Measurements from ENCODE around the gene FAM124A. TPM values are rescaled to one million over a fixed set of nuclear protein-coding genes. Genes with fewer than 3 reads are reported as not detected.

The FAM124A gene
- polyA plus RNA-seq, 3 donors: 0.03 to 0.20 (median 0.13) TPM

- peaks cover 0 to 2% (median 0%) of the 10 kb centered on the region in 3 donors for H3K27me3 Mint-ChIP-seq (ENCODE audit: low read depth in 3 of 3)
- no peak for DNase-seq
- Histone ChIP-seq H3K9ac (ENCODE audit: insufficient read depth, low read length, poor library complexity, severe bottlenecking) (no peak overlapping the region), H2AFZ (ENCODE audit: insufficient read depth, low read depth, low read length, poor library complexity, severe bottlenecking) (no peak overlapping the region), H3K9me3 (replicated peaks in 1 of 2; ENCODE audit: control insufficient read depth in 1 of 2, insufficient read depth in 1 of 2, low read length in 2 of 2) (no peaks in the 10 kb centered on the region), H3K27me3 (ENCODE audit: control insufficient read depth in 2 of 2, insufficient read depth in 2 of 2, low read length in 2 of 2) (no peaks in the 10 kb centered on the region), H3K4me1 (ENCODE audit: control insufficient read depth in 1 of 2, insufficient read depth in 2 of 2, low read length in 2 of 2) (peaks cover 13 to 15% of the 10 kb centered on the region in 2 donors), H3K4me2 (replicated peaks; ENCODE audit: extremely low read depth, low read length, poor library complexity, severe bottlenecking) (no peak overlapping the region), H3K4me3 (replicated peaks in 1 of 3; ENCODE audit: low read depth in 2 of 3, low read length in 3 of 3) (no peak overlapping the region), H3K79me2 (ENCODE audit: insufficient read depth, low read length) (no peaks in the 10 kb centered on the region), H3K27ac (ENCODE audit: low read depth in 1 of 2, low read length in 2 of 2) (no peak overlapping the region), H4K20me1 (ENCODE audit: insufficient read depth, low read length) (no peaks in the 10 kb centered on the region), H3K36me3 (replicated peaks in 1 of 2; ENCODE audit: control insufficient read depth in 1 of 2, insufficient read depth in 2 of 2, low read length in 2 of 2) (no peaks in the 10 kb centered on the region)
- no peak overlapping the region for H3K4me3 Mint-ChIP-seq
- intact Hi-C loops (cut with micrococcal nuclease): no loop called here
- TF ChIP-seq CTCF (IDR thresholded peaks at IDR 0.05): no peak
- H3K27ac Mint-ChIP-seq: no peak overlapping the region
- 100% methylated on average over 1 of the region's 2 CpGs for WGBS (ENCODE audit: insufficient coverage)
- no peaks in the 10 kb centered on the region for H3K9me3 Mint-ChIP-seq
- H3K36me3 Mint-ChIP-seq: no peaks in the 10 kb centered on the region
- peaks cover 18% of the 10 kb centered on the region for H3K4me1 Mint-ChIP-seq
These were observed 105.8 kb downstream of the FAM124A start for GRCh38 chr13:51327961-51328360.

GRCh38 chr13:51328488-51328887 lies 106.3 kb downstream of the FAM124A start:
- no peaks in the 10 kb centered on the region for H3K36me3 Mint-ChIP-seq
- DNase-seq: no peak
- Histone ChIP-seq H3K9ac (ENCODE audit: insufficient read depth, low read length, poor library complexity, severe bottlenecking) (no peak overlapping the region), H2AFZ (ENCODE audit: insufficient read depth, low read depth, low read length, poor library complexity, severe bottlenecking) (no peak overlapping the region), H3K4me1 (ENCODE audit: control insufficient read depth in 1 of 2, insufficient read depth in 2 of 2, low read length in 2 of 2) (peaks cover 13 to 15% of the 10 kb centered on the region in 2 donors), H3K4me2 (replicated peaks; ENCODE audit: extremely low read depth, low read length, poor library complexity, severe bottlenecking) (no peak overlapping the region), H3K27me3 (ENCODE audit: control insufficient read depth in 2 of 2, insufficient read depth in 2 of 2, low read length in 2 of 2) (no peaks in the 10 kb centered on the region), H3K4me3 (replicated peaks in 1 of 3; ENCODE audit: low read depth in 2 of 3, low read length in 3 of 3) (no peak overlapping the region), H4K20me1 (ENCODE audit: insufficient read depth, low read length) (no peaks in the 10 kb centered on the region), H3K79me2 (ENCODE audit: insufficient read depth, low read length) (no peaks in the 10 kb centered on the region), H3K36me3 (replicated peaks in 1 of 2; ENCODE audit: control insufficient read depth in 1 of 2, insufficient read depth in 2 of 2, low read length in 2 of 2) (no peaks in the 10 kb centered on the region), H3K27ac (ENCODE audit: low read depth in 1 of 2, low read length in 2 of 2) (no peak overlapping the region), H3K9me3 (replicated peaks in 1 of 2; ENCODE audit: control insufficient read depth in 1 of 2, insufficient read depth in 1 of 2, low read length in 2 of 2) (no peaks in the 10 kb centered on the region)
- no peak for TF ChIP-seq CTCF (IDR thresholded peaks at IDR 0.05)
- H3K4me1 Mint-ChIP-seq: peaks cover 18% of the 10 kb centered on the region
- intact Hi-C loops (cut with micrococcal nuclease): no loop called here
- WGBS (ENCODE audit: insufficient coverage): 100% methylated on average over 4 of the region's 6 CpGs
- H3K9me3 Mint-ChIP-seq: no peaks in the 10 kb centered on the region
- H3K27me3 Mint-ChIP-seq (ENCODE audit: low read depth in 3 of 3): no peaks in the 10 kb centered on the region
- H3K4me3 Mint-ChIP-seq: no peak overlapping the region
- no peak overlapping the region for H3K27ac Mint-ChIP-seq

Data from CD14-positive monocyte (primary cell).